ENCODE measurements around the gene SYNDIG1L. TPM values are rescaled to one million over a fixed set of nuclear protein-coding genes. Genes with fewer than 3 reads are reported as not detected.

SYNDIG1L gene
- polyA plus RNA-seq, 1 donor from 2014 or later, result 2.0 TPM

DNA sequence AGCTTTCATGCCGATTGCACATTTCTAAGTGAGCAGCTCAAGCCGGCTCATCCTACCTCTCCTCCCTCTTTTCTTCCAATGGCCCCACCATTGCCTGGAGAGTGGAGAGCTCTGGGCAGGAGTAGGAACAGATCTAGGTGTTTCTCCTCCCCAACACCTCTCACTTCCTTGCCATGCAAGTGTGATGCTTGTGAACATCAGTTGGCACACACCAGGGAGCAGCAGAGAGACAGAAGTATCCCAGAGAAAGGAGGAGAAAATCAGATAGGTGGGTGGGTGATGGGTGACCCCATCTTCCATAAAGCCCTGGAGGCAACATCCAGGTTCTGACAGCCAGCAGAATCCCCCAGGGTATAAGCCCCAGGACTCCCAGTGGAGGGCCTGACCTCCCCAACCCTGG is 39.3 kb upstream of the SYNDIG1L start (continued):
- TF ChIP-seq POLR2AphosphoS5 (IDR thresholded peaks at IDR 0.05), result no peak

DNA sequence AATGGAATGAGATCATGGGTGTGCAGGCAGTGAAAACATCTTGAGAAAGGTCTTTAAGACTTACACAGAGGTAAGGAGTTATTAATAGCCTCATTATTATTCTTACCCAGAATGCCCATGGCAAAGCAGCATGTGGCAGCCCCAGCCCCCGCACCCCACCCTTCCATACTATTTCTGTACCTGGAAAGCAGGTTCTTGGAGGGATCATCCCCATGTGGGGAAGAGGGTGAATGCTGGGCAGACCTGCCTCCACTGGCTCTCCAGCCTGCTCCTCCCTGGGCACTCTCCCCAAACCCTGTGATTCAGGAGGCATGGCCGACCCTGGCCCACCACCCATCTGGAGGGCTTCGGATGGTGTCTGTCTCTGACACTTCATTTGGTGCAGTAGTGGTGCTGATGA is 38.8 kb upstream of the SYNDIG1L start:
- H4K20me1 ChIP-seq (ENCODE audit: insufficient read depth), result no peaks in the 10 kb centered on the region

DNA sequence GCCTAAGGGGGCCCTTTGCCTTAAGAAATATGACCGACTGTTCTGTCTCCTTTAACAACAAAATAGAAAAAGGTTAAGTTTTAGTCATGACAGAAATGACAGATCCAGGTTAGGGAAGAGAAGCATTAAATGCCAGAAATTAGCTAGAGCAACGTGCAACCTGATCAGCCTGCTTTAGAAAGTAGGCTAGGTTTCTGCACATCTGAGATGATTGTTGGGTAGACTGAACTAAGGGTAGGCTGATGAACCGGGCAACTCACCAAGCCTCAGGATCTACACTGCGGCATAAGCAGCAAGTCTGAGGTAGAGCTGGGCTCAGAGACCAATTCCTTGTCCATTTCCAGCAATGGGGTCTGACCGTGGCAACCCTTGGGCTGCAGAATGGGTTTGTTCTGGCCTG is 37.7 kb upstream of the SYNDIG1L start:
- Histone ChIP-seq H3K4me2 (ENCODE audit: low read length) (no peak overlapping the region), H3K9me3 (ENCODE audit: low read length) (no peaks in the 10 kb centered on the region), H2AFZ (ENCODE audit: low read depth, low read length) (no peak overlapping the region), H3K36me3 (ENCODE audit: insufficient read depth, low read length) (no peaks in the 10 kb centered on the region), H3K4me3 (ENCODE audit: low read length) (no peak overlapping the region), H3F3A (ENCODE audit: insufficient read depth, low read length, poor library complexity, severe bottlenecking) (no peaks in the 10 kb centered on the region), H3K27ac (ENCODE audit: low read length) (no peak overlapping the region), H3K9ac (ENCODE audit: low read length) (no peak overlapping the region), H3K9me2 (ENCODE audit: insufficient read depth, low read length) (no peaks in the 10 kb centered on the region), H3K27me3 (ENCODE audit: insufficient read depth, low read depth, low read length) (no peaks in the 10 kb centered on the region), H3K79me2 (replicated peaks; ENCODE audit: insufficient read depth, low read length) (no peaks in the 10 kb centered on the region), H4K20me1 (ENCODE audit: insufficient read depth) (no peaks in the 10 kb centered on the region)
- TF ChIP-seq RAD21 (conservative IDR thresholded peaks at IDR 0.05) (no peak), EZH2 (IDR thresholded peaks at IDR 0.05; ENCODE audit: borderline replicate concordance, insufficient read depth, low read length, poor library complexity, severe bottlenecking) (no peak), POLR2AphosphoS5 (IDR thresholded peaks at IDR 0.05) (no peak), TAF1 (IDR thresholded peaks at IDR 0.05; ENCODE audit: low read depth) (no peak), SMC3 (conservative IDR thresholded peaks at IDR 0.05; ENCODE audit: poor library complexity) (no peak), EP300 (conservative IDR thresholded peaks at IDR 0.05; ENCODE audit: poor library complexity, severe bottlenecking) (no peak), MXI1 (conservative IDR thresholded peaks at IDR 0.05; ENCODE audit: poor library complexity, severe bottlenecking) (no peak)
- TF ChIP-seq, protein P1, sequence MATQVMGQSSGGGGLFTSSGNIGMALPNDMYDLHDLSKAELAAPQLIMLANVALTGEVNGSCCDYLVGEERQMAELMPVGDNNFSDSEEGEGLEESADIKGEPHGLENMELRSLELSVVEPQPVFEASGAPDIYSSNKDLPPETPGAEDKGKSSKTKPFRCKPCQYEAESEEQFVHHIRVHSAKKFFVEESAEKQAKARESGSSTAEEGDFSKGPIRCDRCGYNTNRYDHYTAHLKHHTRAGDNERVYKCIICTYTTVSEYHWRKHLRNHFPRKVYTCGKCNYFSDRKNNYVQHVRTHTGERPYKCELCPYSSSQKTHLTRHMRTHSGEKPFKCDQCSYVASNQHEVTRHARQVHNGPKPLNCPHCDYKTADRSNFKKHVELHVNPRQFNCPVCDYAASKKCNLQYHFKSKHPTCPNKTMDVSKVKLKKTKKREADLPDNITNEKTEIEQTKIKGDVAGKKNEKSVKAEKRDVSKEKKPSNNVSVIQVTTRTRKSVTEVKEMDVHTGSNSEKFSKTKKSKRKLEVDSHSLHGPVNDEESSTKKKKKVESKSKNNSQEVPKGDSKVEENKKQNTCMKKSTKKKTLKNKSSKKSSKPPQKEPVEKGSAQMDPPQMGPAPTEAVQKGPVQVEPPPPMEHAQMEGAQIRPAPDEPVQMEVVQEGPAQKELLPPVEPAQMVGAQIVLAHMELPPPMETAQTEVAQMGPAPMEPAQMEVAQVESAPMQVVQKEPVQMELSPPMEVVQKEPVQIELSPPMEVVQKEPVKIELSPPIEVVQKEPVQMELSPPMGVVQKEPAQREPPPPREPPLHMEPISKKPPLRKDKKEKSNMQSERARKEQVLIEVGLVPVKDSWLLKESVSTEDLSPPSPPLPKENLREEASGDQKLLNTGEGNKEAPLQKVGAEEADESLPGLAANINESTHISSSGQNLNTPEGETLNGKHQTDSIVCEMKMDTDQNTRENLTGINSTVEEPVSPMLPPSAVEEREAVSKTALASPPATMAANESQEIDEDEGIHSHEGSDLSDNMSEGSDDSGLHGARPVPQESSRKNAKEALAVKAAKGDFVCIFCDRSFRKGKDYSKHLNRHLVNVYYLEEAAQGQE (IDR thresholded peaks at IDR 0.05; ENCODE audit: borderline replicate concordance), result no peak
- TF ChIP-seq, protein P2, sequence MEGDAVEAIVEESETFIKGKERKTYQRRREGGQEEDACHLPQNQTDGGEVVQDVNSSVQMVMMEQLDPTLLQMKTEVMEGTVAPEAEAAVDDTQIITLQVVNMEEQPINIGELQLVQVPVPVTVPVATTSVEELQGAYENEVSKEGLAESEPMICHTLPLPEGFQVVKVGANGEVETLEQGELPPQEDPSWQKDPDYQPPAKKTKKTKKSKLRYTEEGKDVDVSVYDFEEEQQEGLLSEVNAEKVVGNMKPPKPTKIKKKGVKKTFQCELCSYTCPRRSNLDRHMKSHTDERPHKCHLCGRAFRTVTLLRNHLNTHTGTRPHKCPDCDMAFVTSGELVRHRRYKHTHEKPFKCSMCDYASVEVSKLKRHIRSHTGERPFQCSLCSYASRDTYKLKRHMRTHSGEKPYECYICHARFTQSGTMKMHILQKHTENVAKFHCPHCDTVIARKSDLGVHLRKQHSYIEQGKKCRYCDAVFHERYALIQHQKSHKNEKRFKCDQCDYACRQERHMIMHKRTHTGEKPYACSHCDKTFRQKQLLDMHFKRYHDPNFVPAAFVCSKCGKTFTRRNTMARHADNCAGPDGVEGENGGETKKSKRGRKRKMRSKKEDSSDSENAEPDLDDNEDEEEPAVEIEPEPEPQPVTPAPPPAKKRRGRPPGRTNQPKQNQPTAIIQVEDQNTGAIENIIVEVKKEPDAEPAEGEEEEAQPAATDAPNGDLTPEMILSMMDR (IDR thresholded peaks at IDR 0.05; ENCODE audit: poor library complexity, severe bottlenecking), result no peak

More for the DNA sequence above, 38.8 kb upstream of the SYNDIG1L start:
- no peak for TF ChIP-seq MXI1 (conservative IDR thresholded peaks at IDR 0.05; ENCODE audit: poor library complexity, severe bottlenecking)
- TF ChIP-seq, protein P2 (IDR thresholded peaks at IDR 0.05; ENCODE audit: poor library complexity, severe bottlenecking), result no peak
- no peak for TF ChIP-seq SMC3 (conservative IDR thresholded peaks at IDR 0.05; ENCODE audit: poor library complexity)
- TF ChIP-seq, protein P1 (IDR thresholded peaks at IDR 0.05; ENCODE audit: borderline replicate concordance), result no peak
- TF ChIP-seq TAF1 (IDR thresholded peaks at IDR 0.05; ENCODE audit: low read depth), result no peak
- no peak for TF ChIP-seq EZH2 (IDR thresholded peaks at IDR 0.05; ENCODE audit: borderline replicate concordance, insufficient read depth, low read length, poor library complexity, severe bottlenecking)
- TF ChIP-seq EP300 (conservative IDR thresholded peaks at IDR 0.05; ENCODE audit: poor library complexity, severe bottlenecking), result no peak
- no peak for TF ChIP-seq POLR2AphosphoS5 (IDR thresholded peaks at IDR 0.05)
- Histone ChIP-seq H3K9ac (ENCODE audit: low read length) (no peak overlapping the region), H3K9me3 (ENCODE audit: low read length) (no peaks in the 10 kb centered on the region), H3K9me2 (ENCODE audit: insufficient read depth, low read length) (no peaks in the 10 kb centered on the region), H3K4me3 (ENCODE audit: low read length) (no peak overlapping the region), H3K36me3 (ENCODE audit: insufficient read depth, low read length) (no peaks in the 10 kb centered on the region), H3K27ac (ENCODE audit: low read length) (no peak overlapping the region), H3K27me3 (ENCODE audit: insufficient read depth, low read depth, low read length) (no peaks in the 10 kb centered on the region), H3K79me2 (replicated peaks; ENCODE audit: insufficient read depth, low read length) (no peaks in the 10 kb centered on the region), H2AFZ (ENCODE audit: low read depth, low read length) (no peak overlapping the region), H3K4me2 (ENCODE audit: low read length) (no peak overlapping the region), H3F3A (ENCODE audit: insufficient read depth, low read length, poor library complexity, severe bottlenecking) (no peaks in the 10 kb centered on the region)

All from neural cell (in vitro differentiated cells).